Osteoblast (primary cell): Measurements from ENCODE around the gene PWWP2B. TPM values are rescaled to one million over a fixed set of nuclear protein-coding genes. Genes with fewer than 3 reads are reported as not detected.
A peak's percentile ranks its signal among the peaks of the same experiment; 100 is the strongest.

Source experiments
- DNase-seq: peaks from one replicate; pipeline ENCODE4 v3.0.0; 2011; ENCODE audit warnings: low spot score, mixed read lengths; ENCODE audit not compliant: insufficient read length; ENCODE audit errors: missing footprints
- H2AFZ ChIP-seq: 2 replicates; pipeline ENCODE4 v1.6.0; 2011; ENCODE audit warnings: mild to moderate bottlenecking, low read length
- H3K27ac ChIP-seq: 2 replicates; pipeline ENCODE4 v1.5.1; 2011; ENCODE audit warnings: mild to moderate bottlenecking, low read depth, low read length, moderate library complexity
- H3K27me3 ChIP-seq: 2 replicates; pipeline ENCODE4 v1.6.0; 2012; ENCODE audit warnings: mild to moderate bottlenecking, control low read depth, inconsistent platforms, low read length, moderate library complexity; ENCODE audit not compliant: insufficient read depth
- H3K36me3 ChIP-seq: 2 replicates; pipeline ENCODE4 v1.5.1; 2011; ENCODE audit warnings: mild to moderate bottlenecking, low read length, control low read depth, moderate library complexity; ENCODE audit not compliant: insufficient read depth
- H3K4me1 ChIP-seq: 2 replicates; pipeline ENCODE4 v1.5.1; 2011; ENCODE audit warnings: mild to moderate bottlenecking, low read length, control low read depth, moderate library complexity; ENCODE audit not compliant: insufficient read depth
- H3K4me2 ChIP-seq: 2 replicates; pipeline ENCODE4 v1.6.0; 2011; ENCODE audit warnings: mild to moderate bottlenecking, low read length; ENCODE audit not compliant: insufficient read depth
- H3K4me3 ChIP-seq: fragments of 200-600 bp; sonication (generic); 3 replicates; pipeline ENCODE4 v1.5.1; 2012; ENCODE audit warnings: mild to moderate bottlenecking, low read length, inconsistent platforms; ENCODE audit not compliant: insufficient read depth
- H3K79me2 ChIP-seq: 2 replicates; pipeline ENCODE4 v1.6.0; 2012; ENCODE audit warnings: mild to moderate bottlenecking, low read length, control low read depth, inconsistent platforms; ENCODE audit not compliant: insufficient read depth
- H3K9me3 ChIP-seq: 2 replicates; pipeline ENCODE4 v1.5.1; 2011; ENCODE audit warnings: low read depth, low read length, control low read depth
- H4K20me1 ChIP-seq: 2 replicates; pipeline ENCODE4 v1.6.0; 2012; ENCODE audit warnings: mild to moderate bottlenecking, low read length, control low read depth; ENCODE audit not compliant: insufficient read depth
- CTCF ChIP-seq: IDR thresholded peaks from 2 replicates; pipeline ENCODE4 v1.5.1; 2011; ENCODE audit warnings: mild to moderate bottlenecking, low read depth, low read length, moderate library complexity; ENCODE audit errors: extremely low read depth
- total RNA-seq: library from RNA; depleted of rRNA; stranded (reverse); fragments of >200 nt; gene quantifications from 2 replicates; pipeline ENCODE4 v1.2.3, GENCODE V29; 2012

PWWP2B gene
- total RNA-seq, 1 donor, result 18.5 TPM

- Histone ChIP-seq H3K27me3 (no peaks in the 10 kb centered on the region), H3K4me3 (no peak overlapping the region), H2AFZ (no peak overlapping the region), H3K4me1 (peaks cover 3% of the 10 kb centered on the region), H4K20me1 (no peaks in the 10 kb centered on the region), H3K36me3 (no peaks in the 10 kb centered on the region), H3K9me3 (no peaks in the 10 kb centered on the region), H3K27ac (no peak overlapping the region), H3K79me2 (no peaks in the 10 kb centered on the region), H3K4me2 (no peak overlapping the region)
- TF ChIP-seq CTCF, result no peak
- peak; percentile 57 for DNase-seq
Observed at GRCh38 chr10:132366499-132366898, 30.5 kb upstream of the PWWP2B start.

- Histone ChIP-seq H4K20me1 (no peaks in the 10 kb centered on the region), H3K4me2 (no peak overlapping the region), H3K27ac (no peak overlapping the region), H3K79me2 (no peaks in the 10 kb centered on the region), H3K4me3 (no peak overlapping the region), H3K4me1 (peaks cover 3% of the 10 kb centered on the region), H3K27me3 (no peaks in the 10 kb centered on the region), H3K36me3 (no peaks in the 10 kb centered on the region), H3K9me3 (no peaks in the 10 kb centered on the region), H2AFZ (no peak overlapping the region)
- TF ChIP-seq CTCF, result no peak
- no peak for DNase-seq
Observed at GRCh38 chr10:132368391-132368790, 28.6 kb upstream of the PWWP2B start.

GRCh38 chr10:132368881-132369635 is 27.9 kb upstream of the PWWP2B start:
- Histone ChIP-seq H3K27me3 (no peaks in the 10 kb centered on the region), H3K4me1 (peaks cover 3% of the 10 kb centered on the region)
- peak; percentile 89 for DNase-seq

More at GRCh38 chr10:132368881-132369635, 27.9 kb upstream of the PWWP2B start:
- H3K36me3 ChIP-seq, result no peaks in the 10 kb centered on the region
- no peak overlapping the region for H3K27ac ChIP-seq
- H3K4me3 ChIP-seq, result no peak overlapping the region
- H4K20me1 ChIP-seq, result no peaks in the 10 kb centered on the region
- H3K4me2 ChIP-seq, result no peak overlapping the region
- no peaks in the 10 kb centered on the region for H3K79me2 ChIP-seq
- TF ChIP-seq CTCF, result no peak
- no peaks in the 10 kb centered on the region for H3K9me3 ChIP-seq
- H2AFZ ChIP-seq, result no peak overlapping the region
